ENCODE measurements around the gene NME5. TPM values are rescaled to one million over a fixed set of nuclear protein-coding genes. Genes with fewer than 3 reads are reported as not detected.

NME5 gene
- total and polyA plus RNA-seq, 4 donors = 0.09 to 1.3 (median 0.40) TPM

GRCh38 chr5:138102454-138103318 lies 36.5 kb downstream of the NME5 start:
- Histone ChIP-seq H3K36me3 (ENCODE audit: control insufficient read depth in 4 of 4, insufficient read depth in 3 of 4, low read depth in 1 of 4, low read length in 3 of 4) (no peaks in the 10 kb centered on the region), H3K9me3 (ENCODE audit: control insufficient read depth in 4 of 4, low read length in 3 of 4) (no peaks in the 10 kb centered on the region), H3K27me3 (ENCODE audit: control insufficient read depth in 4 of 4, insufficient read depth in 4 of 4, low read length in 3 of 4) (peaks cover 0 to 4% (median 0%) of the 10 kb centered on the region in 4 donors), H3K9ac (ENCODE audit: low read depth in 1 of 2, low read length in 2 of 2) (no peak overlapping the region), H3K4me1 (ENCODE audit: control insufficient read depth in 4 of 4, insufficient read depth in 4 of 4, low read length in 3 of 4) (no peaks in the 10 kb centered on the region), H3K4me3 (ENCODE audit: low read depth in 1 of 3, low read length in 3 of 3) (no peak overlapping the region), H3K27ac (ENCODE audit: low read depth in 1 of 2, low read length in 2 of 2) (no peak overlapping the region)
- DNase-seq (ENCODE audit: low spot score) = no peak
- 65% methylated on average over 7 of the region's 7 CpGs for WGBS
- TF ChIP-seq RXRA (IDR thresholded peaks at IDR 0.05) (no peak), HNF4G (IDR thresholded peaks at IDR 0.05) (no peak), FOXA1 (IDR thresholded peaks at IDR 0.05) (no peak), RAD21 (IDR thresholded peaks at IDR 0.05) (no peak), MAX (IDR thresholded peaks at IDR 0.05) (no peak)

- 90% methylated on average over 11 of the region's 11 CpGs for WGBS
- no peaks in the 10 kb centered on the region for H3K27me3 ChIP-seq (ENCODE audit: control insufficient read depth in 4 of 4, insufficient read depth in 4 of 4, low read length in 3 of 4)
Measured at GRCh38 chr5:138096997-138097828, 42.0 kb downstream of the NME5 start.

More at GRCh38 chr5:138096997-138097828, 42.0 kb downstream of the NME5 start:
- no peaks in the 10 kb centered on the region for H3K36me3 ChIP-seq (ENCODE audit: control insufficient read depth in 4 of 4, insufficient read depth in 3 of 4, low read depth in 1 of 4, low read length in 3 of 4)
- H3K4me1 ChIP-seq (ENCODE audit: control insufficient read depth in 4 of 4, insufficient read depth in 4 of 4, low read length in 3 of 4) = no peaks in the 10 kb centered on the region
- H3K9me3 ChIP-seq (ENCODE audit: control insufficient read depth in 4 of 4, low read length in 3 of 4) = no peaks in the 10 kb centered on the region
- DNase-seq (ENCODE audit: low spot score) = no peak
- no peak overlapping the region for H3K4me3 ChIP-seq (ENCODE audit: low read depth in 1 of 3, low read length in 3 of 3)
- TF ChIP-seq HNF4A (conservative IDR thresholded peaks at IDR 0.05) = no peak
- no peak for TF ChIP-seq TAF1 (conservative IDR thresholded peaks at IDR 0.05)
- TF ChIP-seq GABPA (IDR thresholded peaks at IDR 0.05 in 1 of 2, conservative IDR thresholded peaks at IDR 0.05 in 1 of 2) = no peak
- no peak for TF ChIP-seq HNF4G (IDR thresholded peaks at IDR 0.05)
- TF ChIP-seq JUND (IDR thresholded peaks at IDR 0.05) = no peak
- TF ChIP-seq FOXA1 (IDR thresholded peaks at IDR 0.05) = no peak
- no peak for TF ChIP-seq REST (IDR thresholded peaks at IDR 0.05)
- no peak for TF ChIP-seq FOXA2 (IDR thresholded peaks at IDR 0.05)
- no peak for TF ChIP-seq CTCF (IDR thresholded peaks at IDR 0.05; ENCODE audit: low read depth, low read length, missing input control)
- TF ChIP-seq RXRA (IDR thresholded peaks at IDR 0.05) = no peak
- TF ChIP-seq NR2F2 (IDR thresholded peaks at IDR 0.05) = no peak
- no peak for TF ChIP-seq SP1 (IDR thresholded peaks at IDR 0.05)
- TF ChIP-seq ZBTB33 (IDR thresholded peaks at IDR 0.05) = no peak
- no peak for TF ChIP-seq EGR1 (IDR thresholded peaks at IDR 0.05; ENCODE audit: low read depth in 2 of 2)
- TF ChIP-seq MAX (IDR thresholded peaks at IDR 0.05) = no peak
- no peak for TF ChIP-seq ATF3 (IDR thresholded peaks at IDR 0.05)
- TF ChIP-seq YY1 (IDR thresholded peaks at IDR 0.05) = no peak
- no peak for TF ChIP-seq RAD21 (IDR thresholded peaks at IDR 0.05)
- H3K9ac ChIP-seq (ENCODE audit: low read depth in 1 of 2, low read length in 2 of 2) = no peak overlapping the region
- no peak overlapping the region for H3K27ac ChIP-seq (ENCODE audit: low read depth in 1 of 2, low read length in 2 of 2)

Measured in liver (tissue), 9 donors.